Immature natural killer cell (primary cell): ENCODE results near the gene HSDL1. TPM values are rescaled to one million over a fixed set of nuclear protein-coding genes. Genes with fewer than 3 reads are reported as not detected.

ENCODE experiments used
- DNase-seq, 3 donors: peaks; one replicate each; pipeline ENCODE4 v3.0.0; 2022; ENCODE audit warnings: mixed read lengths in 1 of 3
- H3K27ac Mint-ChIP-seq, 6 donors: one replicate each; pipeline ENCODE4 v1.8.0; 2020; ENCODE audit warnings: mixed read lengths in 6 of 6, mild to moderate bottlenecking in 5 of 6, inconsistent platforms in 4 of 6, moderate library complexity in 3 of 6
- H3K27me3 Mint-ChIP-seq, 3 donors: one replicate each; pipeline ENCODE4 v1.8.0; 2020 to 2021; ENCODE audit warnings: low read depth in 3 of 3, mild to moderate bottlenecking in 3 of 3, mixed read lengths in 3 of 3, moderate library complexity in 3 of 3, inconsistent platforms in 1 of 3
- H3K36me3 Mint-ChIP-seq, 3 donors: one replicate each; pipeline ENCODE4 v1.8.0; 2020; ENCODE audit warnings: mixed read lengths in 3 of 3, inconsistent platforms in 2 of 3, mild to moderate bottlenecking in 2 of 3
- H3K4me1 Mint-ChIP-seq, 2 donors: one replicate each; pipeline ENCODE4 v1.8.0; 2020; ENCODE audit warnings: inconsistent platforms in 2 of 2, mild to moderate bottlenecking in 2 of 2, mixed read lengths in 2 of 2, moderate library complexity in 1 of 2
- H3K4me3 Mint-ChIP-seq, 5 donors: one replicate each; pipeline ENCODE4 v1.8.0; 2020; ENCODE audit warnings: mild to moderate bottlenecking in 5 of 5, mixed read lengths in 5 of 5, inconsistent platforms in 3 of 5, moderate library complexity in 3 of 5
- H3K9me3 Mint-ChIP-seq, 6 donors: one replicate each; pipeline ENCODE4 v1.8.0; 2020; ENCODE audit warnings: mild to moderate bottlenecking in 6 of 6, mixed read lengths in 6 of 6, inconsistent platforms in 4 of 6, moderate library complexity in 3 of 6
- polyA plus RNA-seq, 3 donors: library from polyadenylated mRNA; unstranded; fragments of 300-500 nt; fragmentation: Illumina TruSeq; gene quantifications; one replicate each; pipeline ENCODE4 v1.2.3, GENCODE V29; 2021

The HSDL1 gene
- polyA plus RNA-seq, 3 donors from 2014 or later, result 6.9 to 13.8 (median 12.2) TPM

DNA sequence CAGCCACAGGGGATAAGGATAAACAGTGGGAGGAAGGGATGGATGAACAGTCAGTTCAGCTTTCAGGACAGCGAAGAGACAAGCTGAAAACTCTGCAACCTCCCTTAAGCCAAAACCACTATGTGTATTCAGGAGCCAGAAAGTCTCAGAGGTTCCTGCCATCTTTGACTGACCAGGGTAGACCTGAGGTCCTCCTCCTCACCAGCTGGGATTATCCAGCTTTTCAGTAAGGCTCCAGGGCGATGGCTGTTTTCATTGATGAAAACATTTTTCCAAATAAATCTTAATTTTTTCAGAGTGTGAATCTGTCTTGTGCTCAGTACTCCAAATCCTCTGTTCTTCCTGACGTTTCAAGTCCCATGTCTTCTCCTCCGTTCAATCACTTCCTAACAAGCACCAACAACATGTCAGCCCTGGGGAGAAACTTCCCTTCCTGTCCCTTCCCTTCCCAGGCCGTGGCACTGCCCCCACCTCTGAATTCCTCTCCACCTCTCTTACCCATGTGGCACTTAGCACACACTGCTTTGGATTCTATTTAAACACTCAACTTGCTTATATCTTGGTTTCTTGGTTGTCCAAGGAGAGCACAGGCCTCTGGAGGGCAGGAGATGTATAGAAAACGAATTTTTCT lies 5.2 kb downstream of the HSDL1 start:
- Mint-ChIP-seq H3K27me3 (peaks cover 0 to 2% (median 2%) of the 10 kb centered on the region in 3 donors), H3K4me3 (no peak overlapping the region), H3K4me1 (peaks cover 9 to 26% of the 10 kb centered on the region in 2 donors), H3K27ac (no peak overlapping the region), H3K9me3 (no peaks in the 10 kb centered on the region), H3K36me3 (no peaks in the 10 kb centered on the region)
- DNase-seq, result no peak

DNA sequence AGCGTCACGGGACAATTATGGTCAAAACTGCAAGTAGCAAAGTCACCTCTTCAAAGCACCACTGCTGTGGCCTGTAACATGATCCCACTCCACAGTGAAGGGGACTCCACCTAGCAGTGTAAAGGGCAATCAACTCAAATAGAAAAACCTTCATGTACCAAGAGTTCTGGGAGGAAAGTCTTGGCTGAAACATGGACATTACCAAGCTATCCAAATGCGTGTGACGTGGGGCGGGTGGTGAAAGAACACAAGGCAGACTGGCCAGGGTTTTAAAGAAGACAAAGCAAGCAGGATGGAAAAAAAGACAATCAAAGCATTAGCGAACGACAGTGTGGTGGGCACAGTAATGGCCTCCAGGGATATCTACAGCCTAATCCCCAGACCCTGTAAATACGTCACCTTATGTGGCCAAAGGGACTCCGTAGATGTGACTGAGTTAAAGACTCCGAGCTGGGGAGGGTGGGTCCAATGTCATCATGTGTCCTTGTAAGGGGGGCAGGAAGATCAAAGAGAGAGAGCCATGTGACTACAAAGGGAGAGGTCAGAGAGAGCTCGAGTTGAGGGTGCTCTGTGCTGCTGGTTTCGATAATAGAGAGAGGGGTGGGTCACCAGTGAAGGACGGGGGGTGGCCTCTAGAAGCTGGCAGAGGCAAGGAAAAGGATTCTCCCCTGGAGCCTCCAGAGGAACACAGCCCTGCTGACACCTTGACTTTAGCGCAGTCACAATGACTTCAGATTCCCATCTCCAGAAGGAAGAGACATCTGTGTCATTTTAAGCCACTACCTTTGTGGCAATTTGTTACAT lies 6.0 kb downstream of the HSDL1 start:
- no peak for DNase-seq
- H3K27ac Mint-ChIP-seq, result no peak overlapping the region
- H3K4me1 Mint-ChIP-seq, result peaks cover 5 to 20% of the 10 kb centered on the region in 2 donors
- H3K36me3 Mint-ChIP-seq, result no peaks in the 10 kb centered on the region
- no peaks in the 10 kb centered on the region for H3K9me3 Mint-ChIP-seq
- peaks cover 0 to 2% (median 2%) of the 10 kb centered on the region in 3 donors for H3K27me3 Mint-ChIP-seq
- no peak overlapping the region for H3K4me3 Mint-ChIP-seq

DNA sequence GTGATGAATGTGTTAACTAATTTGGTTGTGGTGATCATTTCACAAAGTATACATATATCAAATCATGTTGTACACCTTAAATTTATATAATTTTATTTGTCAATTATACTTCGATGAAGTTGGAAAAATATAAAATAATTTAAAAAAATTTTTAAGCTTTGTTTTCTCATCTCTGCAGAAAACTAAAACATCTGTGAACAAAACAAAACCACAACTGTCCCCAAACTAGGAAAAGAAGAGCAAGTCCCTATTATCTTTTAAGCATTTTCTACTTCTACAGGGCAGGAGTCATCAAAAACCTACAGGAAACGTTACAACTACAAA lies 6.5 kb downstream of the HSDL1 start:
- H3K4me1 Mint-ChIP-seq, result peaks cover 4 to 14% of the 10 kb centered on the region in 2 donors
- no peak for DNase-seq
- no peaks in the 10 kb centered on the region for H3K9me3 Mint-ChIP-seq
- no peak overlapping the region for H3K4me3 Mint-ChIP-seq
- H3K27ac Mint-ChIP-seq, result no peak overlapping the region
- peaks cover 0 to 2% (median 2%) of the 10 kb centered on the region in 3 donors for H3K27me3 Mint-ChIP-seq
- H3K36me3 Mint-ChIP-seq, result no peaks in the 10 kb centered on the region

DNA sequence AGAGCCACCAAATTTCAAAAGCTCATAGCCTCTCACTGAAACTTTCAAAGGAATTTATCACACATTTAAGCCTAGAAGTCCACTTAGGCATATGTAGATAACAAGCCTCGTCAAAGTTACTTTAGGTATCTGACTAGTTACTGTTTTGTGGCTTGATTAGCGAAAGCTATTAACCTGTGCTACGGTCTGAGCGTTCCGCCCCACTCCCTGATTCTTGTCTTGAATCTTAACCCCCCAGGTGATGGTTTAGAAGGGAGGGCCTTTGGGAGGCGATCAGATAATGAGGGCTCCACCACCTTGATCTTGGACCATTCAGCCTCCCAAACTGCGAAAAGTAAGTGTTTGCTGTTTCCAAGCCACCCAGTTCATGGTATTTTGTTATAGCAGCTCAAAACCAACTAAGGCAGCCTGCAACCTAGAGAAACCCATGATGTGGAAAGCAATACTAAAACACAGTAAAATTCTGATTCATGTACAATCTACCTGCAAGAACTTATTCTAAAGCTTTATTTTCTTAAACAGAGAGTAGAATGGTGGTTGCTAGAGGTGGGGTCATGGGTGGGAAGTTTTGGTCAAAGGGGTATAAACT lies 7.1 kb downstream of the HSDL1 start:
- Mint-ChIP-seq H3K27ac (no peak overlapping the region), H3K9me3 (no peaks in the 10 kb centered on the region), H3K27me3 (peaks cover 0 to 2% (median 0%) of the 10 kb centered on the region in 3 donors), H3K36me3 (no peaks in the 10 kb centered on the region), H3K4me3 (no peak overlapping the region), H3K4me1 (peaks cover 4 to 8% of the 10 kb centered on the region in 2 donors)
- DNase-seq, result no peak

DNA sequence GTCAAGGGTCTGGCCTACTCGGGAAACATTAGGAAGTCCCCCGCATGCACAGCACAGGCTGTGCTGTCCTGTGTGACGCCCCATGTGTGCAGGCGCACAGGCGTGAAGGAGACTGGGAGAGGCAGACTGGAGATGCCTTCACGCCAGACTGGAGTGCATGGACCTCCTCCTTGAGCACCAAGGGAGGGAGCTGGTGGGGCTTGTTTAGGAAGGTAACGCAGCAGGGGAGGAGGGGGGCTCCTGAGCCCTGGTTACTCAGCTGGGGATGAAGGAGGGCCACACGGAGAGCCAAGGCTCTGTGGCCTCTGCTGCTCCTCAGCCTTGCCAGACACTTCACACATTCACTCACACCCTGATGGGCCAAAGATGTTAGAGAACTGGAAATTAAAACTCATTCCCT lies 7.7 kb downstream of the HSDL1 start:
- H3K36me3 Mint-ChIP-seq, result no peaks in the 10 kb centered on the region
- H3K27me3 Mint-ChIP-seq, result peaks cover 0 to 2% (median 0%) of the 10 kb centered on the region in 3 donors
- peaks cover 4 to 6% of the 10 kb centered on the region in 2 donors for H3K4me1 Mint-ChIP-seq
- no peaks in the 10 kb centered on the region for H3K9me3 Mint-ChIP-seq
- no peak overlapping the region for H3K4me3 Mint-ChIP-seq
- no peak overlapping the region for H3K27ac Mint-ChIP-seq
- DNase-seq, result no peak

DNA sequence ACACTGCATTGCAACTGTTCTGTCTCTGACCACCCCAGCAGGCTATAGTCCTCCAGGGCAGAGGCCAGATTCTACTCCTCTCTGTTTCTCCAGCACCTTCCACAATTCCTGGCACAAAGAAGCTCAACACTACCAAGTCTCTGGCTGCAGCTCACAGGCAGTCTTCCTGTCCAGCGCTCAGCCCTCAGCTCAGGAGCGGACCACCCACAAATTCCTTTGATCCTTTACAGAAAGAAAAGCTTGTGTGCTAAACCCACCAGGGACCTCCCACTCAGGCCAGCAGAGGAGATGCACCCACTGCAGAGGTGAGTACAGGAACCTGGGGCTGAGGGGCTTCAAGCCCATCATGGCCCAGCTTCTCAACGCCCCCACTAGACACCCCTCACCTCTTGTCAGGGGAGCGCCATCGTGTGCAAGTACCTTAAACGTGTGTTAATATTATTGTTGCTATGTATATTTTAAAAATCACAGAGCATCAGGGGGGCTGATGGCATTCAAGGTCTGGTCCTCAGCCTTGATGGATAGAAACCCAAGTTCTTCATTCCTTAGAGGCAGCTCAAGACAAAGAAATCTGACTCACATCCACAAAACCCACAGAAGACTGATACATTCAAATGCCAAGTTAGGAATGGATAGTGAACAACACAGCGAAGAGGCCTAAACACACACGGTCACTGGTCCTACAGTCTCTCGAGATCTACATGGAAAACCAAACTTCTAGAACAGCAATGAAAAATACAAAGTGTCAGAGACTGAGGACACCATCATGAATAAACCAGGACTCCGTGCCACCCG lies 8.4 kb downstream of the HSDL1 start:
- no peaks in the 10 kb centered on the region for H3K9me3 Mint-ChIP-seq
- no peak overlapping the region for H3K4me3 Mint-ChIP-seq
- H3K36me3 Mint-ChIP-seq, result no peaks in the 10 kb centered on the region
- DNase-seq, result no peak
- H3K27me3 Mint-ChIP-seq, result peaks cover 0 to 2% (median 0%) of the 10 kb centered on the region in 3 donors
- H3K27ac Mint-ChIP-seq, result peak overlapping the region in 2 of 6 donors; percentile 20 to 74
- H3K4me1 Mint-ChIP-seq, result peaks cover 4 to 6% of the 10 kb centered on the region in 2 donors

DNA sequence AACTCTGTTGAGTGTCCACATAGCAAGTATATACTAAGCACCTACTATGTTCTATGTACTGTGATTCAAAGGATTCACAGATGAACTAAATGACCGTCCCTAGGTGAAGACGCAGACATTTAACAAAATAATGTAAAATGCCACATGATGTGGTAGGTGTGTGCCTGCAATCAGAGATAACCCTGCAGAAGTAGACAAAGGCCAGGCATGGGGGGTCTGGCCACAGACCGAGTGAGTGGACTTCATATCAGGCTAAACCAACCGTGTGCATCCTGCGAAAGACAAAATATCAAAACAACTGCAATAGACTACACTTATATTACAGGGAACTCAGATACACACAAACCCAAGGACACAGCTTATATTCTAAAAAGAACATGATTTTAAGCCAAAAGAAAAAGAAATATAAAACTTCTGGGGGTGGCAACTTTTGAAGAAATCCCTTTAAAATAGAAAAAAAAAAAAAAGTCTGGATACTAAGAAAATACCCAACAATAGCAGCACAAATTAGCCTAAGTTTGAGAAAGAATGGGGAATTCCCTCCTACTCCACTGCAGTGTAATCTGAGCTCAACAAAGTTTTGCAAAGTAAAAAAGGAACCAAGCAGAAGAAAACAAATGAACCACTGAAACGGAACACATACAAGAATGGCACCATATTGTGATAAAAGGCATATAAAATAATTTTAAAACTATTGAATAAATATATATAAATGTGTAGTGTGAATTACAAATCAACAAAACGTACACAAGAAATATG lies 12.3 kb downstream of the HSDL1 start:
- DNase-seq, result no peak

DNA sequence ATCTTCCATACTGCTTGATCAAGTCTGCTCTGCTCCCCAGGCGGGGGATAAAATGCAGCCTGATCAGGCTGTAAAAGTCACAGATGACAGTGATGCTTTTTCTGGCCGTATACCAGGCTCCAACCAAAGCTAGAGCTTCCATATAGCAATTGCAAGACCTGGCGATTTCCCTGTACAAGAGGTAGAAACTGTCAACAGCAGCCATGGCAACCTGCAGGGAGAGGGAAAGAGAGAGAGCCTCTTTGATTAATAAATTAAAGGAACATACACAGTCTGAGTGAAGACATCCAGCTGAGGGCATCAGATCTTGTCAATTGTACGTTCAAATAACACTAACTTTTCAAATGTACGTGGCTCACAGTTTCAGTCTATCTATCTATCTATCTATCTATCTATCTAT lies 13.9 kb downstream of the HSDL1 start:
- no peaks in the 10 kb centered on the region for H3K9me3 Mint-ChIP-seq
- H3K4me1 Mint-ChIP-seq, result no peaks in the 10 kb centered on the region
- H3K36me3 Mint-ChIP-seq, result peaks cover 7 to 23% (median 15%) of the 10 kb centered on the region in 3 donors
- no peak overlapping the region for H3K4me3 Mint-ChIP-seq
- no peaks in the 10 kb centered on the region for H3K27me3 Mint-ChIP-seq
- no peak for DNase-seq
- H3K27ac Mint-ChIP-seq, result no peak overlapping the region

More for the DNA sequence above, 12.3 kb downstream of the HSDL1 start:
- peaks cover 7 to 17% (median 15%) of the 10 kb centered on the region in 3 donors for H3K36me3 Mint-ChIP-seq
- H3K4me1 Mint-ChIP-seq, result peaks cover 0 to 1% of the 10 kb centered on the region in 2 donors
- peak overlapping the region in 1 of 6 donors; percentile 38 for H3K27ac Mint-ChIP-seq
- H3K4me3 Mint-ChIP-seq, result no peak overlapping the region
- peaks cover 0 to 2% (median 0%) of the 10 kb centered on the region in 3 donors for H3K27me3 Mint-ChIP-seq
- H3K9me3 Mint-ChIP-seq, result no peaks in the 10 kb centered on the region

DNA sequence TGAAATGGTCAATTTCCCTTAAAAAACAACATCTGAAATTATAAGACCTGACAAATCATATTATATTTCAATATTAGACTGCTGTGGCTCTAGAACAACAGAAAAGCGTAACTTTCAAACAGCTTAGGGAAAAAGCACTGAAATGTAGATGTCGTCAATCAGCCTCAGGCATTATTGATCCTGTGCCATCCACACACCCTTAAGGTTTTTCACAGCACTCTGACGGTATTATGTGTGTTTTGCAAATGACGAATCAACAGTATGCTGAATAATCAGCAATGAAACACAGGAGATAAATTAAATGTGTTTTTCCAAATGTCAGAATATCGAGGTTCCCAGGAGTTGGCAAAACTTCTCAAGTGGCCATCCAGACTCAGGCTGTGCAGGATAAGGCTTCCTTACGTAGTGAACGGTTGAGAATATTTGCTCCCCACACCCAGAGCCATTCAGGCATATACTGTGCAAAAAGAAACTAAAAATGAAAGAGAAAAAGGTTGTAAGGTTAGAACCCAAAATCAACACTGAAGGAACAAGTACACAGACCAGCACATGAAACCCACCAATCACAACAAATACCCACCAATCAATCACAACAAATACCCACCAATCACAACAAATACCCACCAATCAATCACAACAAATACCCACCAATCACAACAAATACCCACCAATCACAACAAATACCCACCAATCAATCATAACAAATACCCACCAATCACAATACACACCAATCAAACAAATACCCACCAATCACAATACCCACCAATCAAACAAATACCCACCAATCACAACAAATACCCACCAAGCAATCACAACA lies 20.5 kb downstream of the HSDL1 start:
- Mint-ChIP-seq H3K27ac (no peak overlapping the region), H3K27me3 (no peaks in the 10 kb centered on the region), H3K9me3 (no peaks in the 10 kb centered on the region), H3K4me3 (no peak overlapping the region), H3K4me1 (no peaks in the 10 kb centered on the region), H3K36me3 (peaks cover 1 to 15% (median 5%) of the 10 kb centered on the region in 3 donors)
- DNase-seq, result no peak

DNA sequence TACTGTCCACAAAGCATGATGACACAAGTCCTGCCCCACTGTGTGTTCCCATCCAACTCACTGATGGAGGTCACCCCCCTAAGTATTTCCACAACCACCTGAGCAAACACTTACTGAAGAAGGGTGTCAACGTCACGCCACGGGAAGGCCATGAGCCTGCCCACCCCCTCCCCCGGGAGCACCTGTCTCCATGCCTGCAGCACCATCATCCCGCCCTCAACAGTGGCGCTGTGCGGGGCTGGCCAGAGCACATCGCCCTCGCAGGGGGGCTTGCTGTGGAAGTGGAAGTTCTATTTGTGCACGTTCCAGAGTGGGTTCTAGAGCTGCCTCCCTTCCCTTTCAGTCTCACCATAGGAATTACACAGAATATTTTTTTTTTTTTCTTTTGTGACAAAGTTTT lies 24.0 kb downstream of the HSDL1 start:
- Mint-ChIP-seq H3K9me3 (no peaks in the 10 kb centered on the region), H3K4me1 (peaks cover 8 to 10% of the 10 kb centered on the region in 2 donors), H3K4me3 (no peak overlapping the region), H3K36me3 (peaks cover 0 to 7% (median 4%) of the 10 kb centered on the region in 3 donors), H3K27me3 (peaks cover 0 to 8% (median 5%) of the 10 kb centered on the region in 3 donors), H3K27ac (no peak overlapping the region)
- DNase-seq, result no peak

DNA sequence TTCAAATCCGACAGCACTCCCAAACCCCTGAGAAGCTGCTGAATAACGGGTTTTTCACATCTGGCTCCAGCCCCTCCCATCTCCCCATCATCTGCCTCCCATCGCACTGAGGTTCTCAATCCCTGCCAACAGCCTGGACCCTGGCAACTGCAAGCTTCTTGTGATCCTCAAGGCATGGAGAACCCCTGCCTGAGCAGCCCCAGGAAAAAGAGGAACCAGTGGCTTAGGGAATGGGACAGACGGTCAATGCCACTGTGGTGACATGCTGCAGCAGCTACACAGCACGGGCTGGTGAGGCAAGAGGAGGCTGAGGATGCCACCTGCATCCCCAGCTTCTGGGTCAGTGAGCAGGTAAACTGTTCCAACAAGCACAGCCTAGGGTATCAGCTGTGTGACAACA lies 25.0 kb downstream of the HSDL1 start:
- Mint-ChIP-seq H3K36me3 (peaks cover 0 to 6% (median 4%) of the 10 kb centered on the region in 3 donors), H3K27me3 (peaks cover under 1 to 8% (median 7%) of the 10 kb centered on the region in 3 donors), H3K27ac (no peak overlapping the region), H3K4me3 (no peak overlapping the region), H3K4me1 (peaks cover 18 to 20% of the 10 kb centered on the region in 2 donors), H3K9me3 (no peaks in the 10 kb centered on the region)
- no peak for DNase-seq

DNA sequence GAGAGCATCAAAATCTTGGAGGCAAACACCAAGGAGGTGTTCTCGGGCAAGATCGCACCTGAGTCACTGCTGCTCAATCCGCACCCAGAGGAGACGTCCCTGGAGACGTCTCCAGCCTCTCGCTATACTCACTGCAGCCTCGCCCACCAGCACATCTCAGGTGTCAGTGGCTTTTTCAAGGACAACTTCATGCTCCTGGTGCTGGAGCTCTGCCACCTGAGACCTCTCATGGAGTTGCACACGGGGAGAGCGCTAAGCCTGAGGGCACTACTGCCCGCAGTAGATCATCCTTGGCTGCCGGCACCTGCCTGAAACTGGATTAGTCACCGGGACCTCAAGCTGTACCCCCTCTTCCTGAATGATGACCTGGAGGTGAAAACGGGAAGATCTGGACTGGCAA lies 25.6 kb downstream of the HSDL1 start:
- Mint-ChIP-seq H3K4me1 (peaks cover 20 to 22% of the 10 kb centered on the region in 2 donors), H3K27me3 (peaks cover 1 to 8% (median 7%) of the 10 kb centered on the region in 3 donors), H3K27ac (no peak overlapping the region), H3K36me3 (peaks cover 0 to 6% (median 4%) of the 10 kb centered on the region in 3 donors), H3K4me3 (no peak overlapping the region), H3K9me3 (no peaks in the 10 kb centered on the region)
- DNase-seq, result no peak
